Neural progenitor cell (in vitro differentiated cells): Measurements from ENCODE around the gene PDXP.

Source experiments
- EZH2 ChIP-seq: fragments of 200-600 bp; sonication (generic); IDR thresholded peaks from 2 replicates; pipeline ENCODE4 v1.6.1; 2017; ENCODE audit warnings: antibody characterized with exemption, mild to moderate bottlenecking, moderate library complexity
- EZH2phosphoT487 ChIP-seq: fragments of 200-600 bp; sonication (generic); IDR thresholded peaks from 2 replicates; pipeline ENCODE4 v1.6.1; 2017; ENCODE audit warnings: antibody characterized with exemption
- TF ChIP-seq, protein P1 (sequence below): fragments of 200-600 bp; sonication (generic); IDR thresholded peaks from 2 replicates; pipeline ENCODE4 v1.5.1; 2017; ENCODE audit warnings: antibody characterized with exemption, mild to moderate bottlenecking

DNA sequence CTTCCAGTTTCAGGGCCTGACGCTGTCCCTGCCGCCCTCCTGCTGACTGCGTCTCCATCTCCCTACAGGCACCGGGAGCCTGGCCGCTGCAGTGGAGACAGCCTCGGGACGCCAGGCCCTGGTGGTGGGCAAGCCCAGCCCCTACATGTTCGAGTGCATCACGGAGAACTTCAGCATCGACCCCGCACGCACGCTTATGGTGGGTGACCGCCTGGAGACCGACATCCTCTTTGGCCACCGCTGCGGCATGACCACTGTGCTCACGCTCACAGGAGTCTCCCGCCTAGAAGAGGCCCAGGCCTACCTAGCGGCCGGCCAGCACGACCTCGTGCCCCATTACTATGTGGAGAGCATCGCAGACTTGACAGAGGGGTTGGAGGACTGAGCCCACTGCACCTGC is 7.0 kb downstream of the PDXP start:
- TF ChIP-seq, protein P1, sequence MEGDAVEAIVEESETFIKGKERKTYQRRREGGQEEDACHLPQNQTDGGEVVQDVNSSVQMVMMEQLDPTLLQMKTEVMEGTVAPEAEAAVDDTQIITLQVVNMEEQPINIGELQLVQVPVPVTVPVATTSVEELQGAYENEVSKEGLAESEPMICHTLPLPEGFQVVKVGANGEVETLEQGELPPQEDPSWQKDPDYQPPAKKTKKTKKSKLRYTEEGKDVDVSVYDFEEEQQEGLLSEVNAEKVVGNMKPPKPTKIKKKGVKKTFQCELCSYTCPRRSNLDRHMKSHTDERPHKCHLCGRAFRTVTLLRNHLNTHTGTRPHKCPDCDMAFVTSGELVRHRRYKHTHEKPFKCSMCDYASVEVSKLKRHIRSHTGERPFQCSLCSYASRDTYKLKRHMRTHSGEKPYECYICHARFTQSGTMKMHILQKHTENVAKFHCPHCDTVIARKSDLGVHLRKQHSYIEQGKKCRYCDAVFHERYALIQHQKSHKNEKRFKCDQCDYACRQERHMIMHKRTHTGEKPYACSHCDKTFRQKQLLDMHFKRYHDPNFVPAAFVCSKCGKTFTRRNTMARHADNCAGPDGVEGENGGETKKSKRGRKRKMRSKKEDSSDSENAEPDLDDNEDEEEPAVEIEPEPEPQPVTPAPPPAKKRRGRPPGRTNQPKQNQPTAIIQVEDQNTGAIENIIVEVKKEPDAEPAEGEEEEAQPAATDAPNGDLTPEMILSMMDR: no peak
- TF ChIP-seq EZH2: no peak
- TF ChIP-seq EZH2phosphoT487: no peak
